PC-9 (cell line): ENCODE data around the gene FAM13B. TPM values are rescaled to one million over a fixed set of nuclear protein-coding genes. Genes with fewer than 3 reads are reported as not detected.

Source experiments
- BruUV-seq: library from RNA; stranded (reverse); fragments of 400-500 nt; replicated peaks from 2 replicates; lab custom pipeline; 2021; lab: Mats Ljungman, UMichigan
- CTCF ChIA-PET: fragments of 300-600 bp; sonication (Branson Sonifier 250); formaldehyde crosslinking; loops from one replicate; lab custom pipeline; 2022; ENCODE audit warnings: antibody characterized with exemption; lab: Charles Lee
- POLR2A ChIA-PET: fragments of 300-600 bp; sonication (Branson Sonifier 250); formaldehyde crosslinking; loops from one replicate; lab custom pipeline; 2022; ENCODE audit warnings: antibody characterized with exemption; ENCODE audit not compliant: unreplicated experiment; lab: Charles Lee
- DNase-seq, 2 experiments: peaks; one replicate each; pipeline versions ENCODE4 v3.0.0 to v3.0.0-alpha.2; 2015 to 2022; ENCODE audit warnings: mixed read lengths in 1 of 2
- H2AFZ ChIP-seq: fragments of 200-600 bp; sonication (generic); 2 replicates; pipeline ENCODE4 v1.8.1; 2017; ENCODE audit warnings: antibody characterized with exemption
- H3F3A ChIP-seq: fragments of 200-600 bp; sonication (generic); 2 replicates; pipeline ENCODE4 v1.8.1; 2017; ENCODE audit warnings: antibody characterized with exemption, mild to moderate bottlenecking, low read depth; ENCODE audit not compliant: insufficient read depth
- H3K27ac ChIP-seq: fragments of 200-600 bp; sonication (generic); 2 replicates; pipeline ENCODE4 v1.6.1; 2016; ENCODE audit warnings: mixed run types
- H3K27me3 ChIP-seq: fragments of 200-600 bp; sonication (generic); 2 replicates; pipeline ENCODE4 v1.6.1; 2016; ENCODE audit warnings: low read depth, mixed run types; ENCODE audit not compliant: insufficient read depth
- H3K36me3 ChIP-seq: fragments of 200-600 bp; sonication (generic); 2 replicates; pipeline ENCODE4 v1.6.1; 2016; ENCODE audit warnings: low read depth, mixed run types
- H3K4me1 ChIP-seq: fragments of 200-600 bp; sonication (generic); replicated peaks from 2 replicates; pipeline ENCODE4 v1.6.1; 2016; ENCODE audit warnings: mixed run types; ENCODE audit not compliant: insufficient read depth
- H3K4me2 ChIP-seq: fragments of 200-600 bp; sonication (generic); 2 replicates; pipeline ENCODE4 v1.6.1; 2017; ENCODE audit warnings: mixed run types
- H3K4me3 ChIP-seq: fragments of 200-600 bp; sonication (generic); 2 replicates; pipeline ENCODE4 v1.6.1; 2016; ENCODE audit warnings: mixed run types
- H3K79me2 ChIP-seq: fragments of 200-600 bp; sonication (generic); 2 replicates; pipeline ENCODE4 v1.6.1; 2017; ENCODE audit warnings: low read depth, mixed run types
- H3K9me2 ChIP-seq: fragments of 200-600 bp; sonication (generic); 2 replicates; pipeline ENCODE4 v1.8.1; 2017; ENCODE audit warnings: mild to moderate bottlenecking; ENCODE audit not compliant: insufficient read depth
- H3K9me3 ChIP-seq: fragments of 200-600 bp; sonication (generic); 2 replicates; pipeline ENCODE4 v1.8.1; 2016; ENCODE audit warnings: low read depth; ENCODE audit not compliant: insufficient read depth
- H4K20me1 ChIP-seq: fragments of 200-600 bp; sonication (generic); 2 replicates; pipeline ENCODE4 v1.8.1; 2017; ENCODE audit not compliant: insufficient read depth
- CTCF ChIP-seq: fragments of 200-600 bp; sonication (generic); conservative IDR thresholded peaks from 2 replicates; pipeline ENCODE4 v1.6.1; 2017; ENCODE audit warnings: mixed run types, antibody characterized with exemption, mild to moderate bottlenecking, moderate library complexity
- EZH2 ChIP-seq: fragments of 200-600 bp; sonication (generic); IDR thresholded peaks from 2 replicates; pipeline ENCODE4 v1.8.0; 2017; ENCODE audit warnings: antibody characterized with exemption, low read depth
- intact Hi-C: fragments of 100-400 bp; cut with micrococcal nuclease; formaldehyde crosslinking; loops from one replicate; pipeline ENCODE4 v1.10.0; 2022; ENCODE audit not compliant: unreplicated experiment
- total RNA-seq: library from RNA; stranded (reverse); gene quantifications from 2 replicates; pipeline ENCODE4 v1.2.3, GENCODE V29; 2021

FAM13B gene
- total RNA-seq, 1 experiment from 2014 or later, result 25.1 TPM

- intact Hi-C loops, result no loop called here
- Histone ChIP-seq H3K9me2 (no peaks in the 10 kb centered on the region), H3K36me3 (peaks cover 10% of the 10 kb centered on the region; the same call in 1 of the 2 replicates), H3K27ac (no peak overlapping the region), H3K27me3 (no peaks in the 10 kb centered on the region), H3K4me3 (no peak overlapping the region), H3K4me1 (no peaks in the 10 kb centered on the region), H2AFZ (no peak overlapping the region), H3K9me3 (no peaks in the 10 kb centered on the region), H3K79me2 (no peaks in the 10 kb centered on the region), H3K4me2 (no peak overlapping the region), H3F3A (no peaks in the 10 kb centered on the region), H4K20me1 (0 out of 2 replicates have a peak, but pooled peaks cover 3% of the 10 kb centered on the region)
- BruUV-seq, result no TSS peak
- no peak for TF ChIP-seq EZH2
- DNase-seq, result no peak
- ChIA-PET CTCF (no interaction called here), POLR2A (no interaction called here)
Measured at GRCh38 chr5:137960141-137960540, 72.7 kb downstream of the FAM13B start.

DNA sequence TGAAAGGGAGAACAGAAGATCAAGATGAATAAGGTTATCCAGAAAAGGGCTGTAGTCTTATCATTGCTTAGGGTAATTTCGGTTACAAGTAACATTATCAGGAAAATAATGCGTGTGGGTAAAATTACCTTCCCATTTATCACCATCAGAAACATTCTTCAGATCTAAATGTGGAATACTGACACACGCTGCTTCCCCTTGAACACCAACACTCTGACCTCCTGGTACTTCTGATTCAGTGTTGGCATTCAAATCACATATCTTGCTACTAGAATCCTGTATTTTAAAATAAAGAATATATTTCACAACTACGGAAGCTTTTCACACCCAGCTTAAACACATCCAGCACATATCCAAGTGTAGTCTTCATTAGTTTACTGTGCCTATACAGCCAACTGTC is 73.4 kb downstream of the FAM13B start:
- intact Hi-C loops, result no loop called here
- no peaks in the 10 kb centered on the region for H3K27me3 ChIP-seq
- TF ChIP-seq CTCF (no peak), EZH2 (no peak)
- H3F3A ChIP-seq, result no peaks in the 10 kb centered on the region
- H3K9me2 ChIP-seq, result no peaks in the 10 kb centered on the region
- H2AFZ ChIP-seq, result no peak overlapping the region
- 0 out of 2 replicates have a peak, but pooled peaks cover 3% of the 10 kb centered on the region for H4K20me1 ChIP-seq
- H3K36me3 ChIP-seq, result peaks cover 10% of the 10 kb centered on the region; the same call in 1 of the 2 replicates
- H3K9me3 ChIP-seq, result no peaks in the 10 kb centered on the region
- H3K27ac ChIP-seq, result no peak overlapping the region
- no peaks in the 10 kb centered on the region for H3K79me2 ChIP-seq
- H3K4me2 ChIP-seq, result no peak overlapping the region
- BruUV-seq, result no TSS peak
- ChIA-PET POLR2A (no interaction called here), CTCF (no interaction called here)
- no peaks in the 10 kb centered on the region for H3K4me1 ChIP-seq
- no peak overlapping the region for H3K4me3 ChIP-seq
- DNase-seq, result no peak

DNA sequence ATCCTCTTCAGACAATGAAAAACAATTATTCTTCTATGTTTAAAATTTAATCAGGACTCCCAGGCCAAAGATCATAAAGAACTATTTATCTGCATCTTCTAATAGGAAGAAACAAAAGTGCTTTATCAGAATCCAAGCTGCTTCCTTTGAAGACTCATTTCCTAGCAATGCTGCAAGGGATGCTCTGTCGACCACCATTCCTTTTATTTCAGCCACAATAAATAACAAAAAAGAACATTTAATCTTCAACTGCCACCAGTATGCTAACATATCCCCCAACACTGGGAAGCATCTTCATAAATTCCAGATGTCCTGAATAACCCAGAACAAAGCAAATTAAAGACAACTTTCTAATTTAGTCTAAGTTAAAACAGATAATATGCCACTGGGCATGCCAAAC is 74.9 kb downstream of the FAM13B start:
- no peaks in the 10 kb centered on the region for H3K9me2 ChIP-seq
- ChIA-PET CTCF (no interaction called here), POLR2A (no interaction called here)
- intact Hi-C loops, result no loop called here
- no peak overlapping the region for H3K4me3 ChIP-seq
- H4K20me1 ChIP-seq, result 0 out of 2 replicates have a peak, but pooled peaks cover 3% of the 10 kb centered on the region
- peaks cover 17% of the 10 kb centered on the region for H3K36me3 ChIP-seq
- no peak overlapping the region for H2AFZ ChIP-seq
- no peaks in the 10 kb centered on the region for H3K4me1 ChIP-seq
- TF ChIP-seq EZH2 (no peak), CTCF (no peak)
- no peak overlapping the region for H3K4me2 ChIP-seq
- no peaks in the 10 kb centered on the region for H3K27me3 ChIP-seq
- H3K9me3 ChIP-seq, result no peaks in the 10 kb centered on the region
- DNase-seq, result no peak
- H3F3A ChIP-seq, result no peaks in the 10 kb centered on the region
- no peak overlapping the region for H3K27ac ChIP-seq
- no TSS peak for BruUV-seq
- H3K79me2 ChIP-seq, result no peaks in the 10 kb centered on the region
